ENCODE measurements around the gene MAP2K3.
"Not testable (repeated sequence)": the region's sequence is repeated elsewhere in the genome, so short reads cannot be mapped to it uniquely, and the experiment has no call there.

DNA sequence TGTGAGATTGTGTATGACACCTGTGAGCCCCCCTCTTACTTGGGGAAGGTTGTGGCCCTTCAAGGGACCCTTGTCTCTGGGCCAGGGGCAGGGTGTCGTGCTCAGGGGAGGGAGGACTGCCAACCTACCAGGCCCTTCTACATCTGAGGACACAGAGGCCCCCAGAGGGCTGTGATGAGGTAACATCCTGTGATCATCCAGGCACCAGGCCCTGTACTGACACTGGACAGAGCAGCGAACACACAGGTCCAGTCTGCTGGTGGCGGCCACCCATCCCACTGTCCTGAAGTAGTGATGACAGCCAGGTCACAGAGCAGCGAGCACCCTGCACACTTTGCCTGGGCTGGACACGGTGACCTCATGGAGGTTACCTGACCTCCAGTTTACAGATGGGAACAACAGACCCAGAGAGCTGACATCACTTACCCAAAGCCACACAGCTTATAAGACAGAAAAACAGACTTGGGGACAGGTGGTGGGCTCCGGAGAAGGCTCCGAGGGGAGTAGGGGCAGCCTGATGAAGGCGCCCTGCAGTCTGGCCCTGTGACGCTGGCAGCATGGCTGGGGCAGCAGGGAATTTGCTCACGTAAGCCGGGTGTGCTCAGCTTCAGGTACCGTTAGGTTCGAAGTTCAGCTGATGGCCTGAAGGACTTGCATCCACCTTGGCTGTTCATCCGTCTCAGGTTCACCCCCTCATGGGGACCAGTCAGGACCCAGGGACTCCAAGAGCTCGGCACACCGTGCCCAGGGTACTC lies 30.9 kb downstream of the MAP2K3 start:
- not testable (repeated sequence) for TF ChIP-seq CTCF (tag by site-specific recombination; IDR thresholded peaks at IDR 0.05); TRIM28 (IDR thresholded peaks at IDR 0.05; ENCODE audit: borderline replicate concordance, low read length); ZNF473 (tag by site-specific recombination; IDR thresholded peaks at IDR 0.05); SP2 (tag by site-specific recombination; IDR thresholded peaks at IDR 0.05); ZNF660 (tag by site-specific recombination; IDR thresholded peaks at IDR 0.05); ZBTB48 (tag by site-specific recombination; IDR thresholded peaks at IDR 0.05); SETDB1 (IDR thresholded peaks at IDR 0.05; ENCODE audit: insufficient read length, low read length); ZNF639 (tag by site-specific recombination; IDR thresholded peaks at IDR 0.05); ZNF174 (tag by site-specific recombination; IDR thresholded peaks at IDR 0.05); ZNF776 (tag by site-specific recombination; IDR thresholded peaks at IDR 0.05; ENCODE audit: borderline replicate concordance); ZNF76 (tag by site-specific recombination; IDR thresholded peaks at IDR 0.05; ENCODE audit: borderline replicate concordance, low read depth); ZEB2 (tag by site-specific recombination; IDR thresholded peaks at IDR 0.05); ZNF600 (tag by site-specific recombination; IDR thresholded peaks at IDR 0.05)
- TF ChIP-seq, protein P1, sequence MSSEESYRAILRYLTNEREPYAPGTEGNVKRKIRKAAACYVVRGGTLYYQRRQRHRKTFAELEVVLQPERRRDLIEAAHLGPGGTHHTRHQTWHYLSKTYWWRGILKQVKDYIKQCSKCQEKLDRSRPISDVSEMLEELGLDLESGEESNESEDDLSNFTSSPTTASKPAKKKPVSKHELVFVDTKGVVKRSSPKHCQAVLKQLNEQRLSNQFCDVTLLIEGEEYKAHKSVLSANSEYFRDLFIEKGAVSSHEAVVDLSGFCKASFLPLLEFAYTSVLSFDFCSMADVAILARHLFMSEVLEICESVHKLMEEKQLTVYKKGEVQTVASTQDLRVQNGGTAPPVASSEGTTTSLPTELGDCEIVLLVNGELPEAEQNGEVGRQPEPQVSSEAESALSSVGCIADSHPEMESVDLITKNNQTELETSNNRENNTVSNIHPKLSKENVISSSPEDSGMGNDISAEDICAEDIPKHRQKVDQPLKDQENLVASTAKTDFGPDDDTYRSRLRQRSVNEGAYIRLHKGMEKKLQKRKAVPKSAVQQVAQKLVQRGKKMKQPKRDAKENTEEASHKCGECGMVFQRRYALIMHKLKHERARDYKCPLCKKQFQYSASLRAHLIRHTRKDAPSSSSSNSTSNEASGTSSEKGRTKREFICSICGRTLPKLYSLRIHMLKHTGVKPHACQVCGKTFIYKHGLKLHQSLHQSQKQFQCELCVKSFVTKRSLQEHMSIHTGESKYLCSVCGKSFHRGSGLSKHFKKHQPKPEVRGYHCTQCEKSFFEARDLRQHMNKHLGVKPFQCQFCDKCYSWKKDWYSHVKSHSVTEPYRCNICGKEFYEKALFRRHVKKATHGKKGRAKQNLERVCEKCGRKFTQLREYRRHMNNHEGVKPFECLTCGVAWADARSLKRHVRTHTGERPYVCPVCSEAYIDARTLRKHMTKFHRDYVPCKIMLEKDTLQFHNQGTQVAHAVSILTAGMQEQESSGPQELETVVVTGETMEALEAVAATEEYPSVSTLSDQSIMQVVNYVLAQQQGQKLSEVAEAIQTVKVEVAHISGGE (tag by site-specific recombination; conservative IDR thresholded peaks at IDR 0.05; ENCODE audit: low read depth) = not testable (repeated sequence)

Measured in HEK293 (cell line).